Midbrain (tissue), 1 donor: ENCODE results near the gene RLBP1.

Experiments
- DNase-seq: peaks from one replicate; lab custom pipeline; 2025; lab: John Stamatoyannopoulos, UW

RLBP1 gene

DNA sequence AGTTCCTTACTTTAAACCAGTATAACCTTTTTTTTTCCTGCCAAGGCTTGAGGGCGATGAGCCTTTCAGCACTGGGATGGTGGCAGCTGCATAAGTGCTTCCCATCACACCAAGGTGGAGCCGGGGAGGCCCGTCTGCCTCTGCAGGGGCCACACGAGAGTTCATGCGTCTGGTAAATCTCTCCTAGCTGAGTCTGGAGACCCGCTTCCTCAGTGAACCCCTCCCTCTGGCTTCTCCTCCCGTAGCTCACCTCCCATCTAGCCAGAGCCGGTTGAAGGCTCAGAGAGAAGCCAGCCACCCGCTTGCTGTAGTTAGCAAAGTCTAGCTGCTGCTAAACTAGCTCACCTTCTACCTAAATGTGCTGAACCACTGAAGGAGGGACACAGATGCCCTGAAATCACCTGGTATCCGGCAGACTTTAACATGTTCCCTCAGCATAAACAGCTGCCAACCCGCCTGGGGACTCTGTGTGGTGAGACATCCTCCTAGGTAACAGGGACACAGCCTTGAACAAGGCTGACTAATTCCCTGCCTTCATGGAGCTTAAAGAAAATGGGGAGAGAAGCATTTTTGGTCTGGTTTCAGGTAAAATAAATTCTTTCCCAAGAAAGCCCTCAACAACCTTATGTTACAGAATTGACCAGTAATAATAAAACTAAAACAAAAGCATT, 42.9 kb downstream of the RLBP1 start:
- DNase-seq, result no peak

DNA sequence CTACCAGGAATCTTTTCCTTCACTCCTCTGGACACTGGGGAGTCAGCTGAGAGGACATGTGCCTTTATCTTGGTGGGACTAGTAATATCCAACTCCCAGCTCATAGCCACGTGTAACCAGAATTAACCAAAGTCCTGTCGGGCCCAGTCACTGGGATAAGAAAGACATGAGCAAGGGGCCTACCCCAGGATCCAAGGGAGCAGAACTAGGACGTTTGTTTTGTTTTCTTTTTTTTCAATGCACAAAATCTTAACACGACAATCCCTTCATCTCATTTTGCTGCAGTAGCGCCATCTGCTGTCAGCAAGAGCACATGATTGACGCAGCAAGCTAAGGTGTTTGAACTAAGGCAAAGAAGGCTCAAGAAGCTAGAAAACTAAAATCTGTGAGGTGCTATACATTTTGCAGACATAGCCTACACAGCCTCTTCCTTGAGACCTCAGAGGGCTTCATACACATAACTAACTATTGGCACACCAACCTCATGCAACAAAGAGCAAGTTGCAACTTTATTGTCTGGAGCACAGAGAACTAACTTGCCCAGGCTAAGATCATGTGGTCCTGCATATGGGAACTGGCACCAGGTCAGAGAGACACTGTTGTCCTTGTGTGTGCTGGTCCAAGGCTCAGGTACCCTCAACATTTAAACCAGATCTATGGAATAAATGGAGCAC, 43.6 kb downstream of the RLBP1 start:
- DNase-seq, result peak; percentile 75

DNA sequence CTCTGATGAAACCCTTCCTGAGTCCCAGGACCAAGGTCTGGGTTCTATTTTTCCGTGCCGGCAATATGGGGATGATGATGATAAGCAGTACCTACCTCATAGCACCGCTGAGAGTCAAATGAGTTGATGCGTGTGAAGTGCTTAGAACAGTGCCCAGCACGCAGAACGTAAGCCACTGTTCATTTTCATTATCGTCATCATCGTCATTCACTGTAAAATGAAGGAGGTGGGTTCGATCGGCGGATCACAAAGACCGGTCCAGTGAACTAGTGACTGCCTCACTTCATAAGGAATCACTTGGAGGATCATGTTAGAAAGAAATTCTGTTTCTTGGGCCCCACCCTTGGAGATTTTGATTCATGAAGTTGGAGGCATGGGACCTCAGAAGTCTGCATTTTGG, 44.3 kb downstream of the RLBP1 start:
- no peak for DNase-seq

DNA sequence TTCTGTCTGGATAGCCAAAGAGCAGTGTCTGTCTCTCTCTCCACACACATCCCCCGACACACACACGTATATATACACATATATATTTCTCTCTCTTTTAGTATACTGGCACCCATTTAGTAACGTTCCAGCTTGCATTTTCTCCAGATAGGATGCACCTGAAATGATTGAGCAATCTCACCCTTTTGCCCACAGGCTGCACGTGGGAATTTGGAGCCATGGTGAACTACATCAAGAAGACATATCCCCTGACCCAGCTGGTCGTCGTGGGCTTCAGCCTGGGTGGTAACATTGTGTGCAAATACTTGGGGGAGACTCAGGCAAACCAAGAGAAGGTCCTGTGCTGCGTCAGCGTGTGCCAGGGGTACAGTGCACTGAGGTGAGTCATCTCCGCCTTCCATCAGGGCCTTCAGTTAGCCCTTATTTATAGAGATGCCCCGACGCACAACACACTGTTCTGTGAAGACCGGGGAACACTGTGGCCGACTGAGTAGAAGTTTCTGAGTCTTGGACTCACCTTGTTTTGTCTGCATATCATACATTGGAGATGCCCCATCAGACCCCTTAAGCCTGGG, 45.7 kb downstream of the RLBP1 start:
- DNase-seq, result no peak

DNA sequence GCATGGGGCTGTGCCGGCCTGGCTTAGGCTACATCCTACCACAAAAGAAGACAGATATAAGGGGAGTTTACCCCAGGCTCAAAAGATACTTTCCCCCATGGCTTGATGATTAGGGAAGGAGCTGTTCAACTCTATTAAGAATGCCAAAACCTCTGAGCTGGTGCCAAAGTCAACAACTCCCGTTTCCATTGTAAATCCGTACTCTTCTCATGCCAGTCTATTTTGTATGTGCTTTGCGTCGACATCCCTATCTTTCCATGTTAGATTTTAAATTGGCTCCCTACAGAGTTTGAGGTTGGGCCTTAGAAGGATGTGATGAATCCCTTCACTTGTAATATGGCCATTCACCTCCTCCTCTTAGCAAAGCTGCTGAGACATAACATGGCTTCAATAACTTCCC, 46.9 kb downstream of the RLBP1 start:
- no peak for DNase-seq

DNA sequence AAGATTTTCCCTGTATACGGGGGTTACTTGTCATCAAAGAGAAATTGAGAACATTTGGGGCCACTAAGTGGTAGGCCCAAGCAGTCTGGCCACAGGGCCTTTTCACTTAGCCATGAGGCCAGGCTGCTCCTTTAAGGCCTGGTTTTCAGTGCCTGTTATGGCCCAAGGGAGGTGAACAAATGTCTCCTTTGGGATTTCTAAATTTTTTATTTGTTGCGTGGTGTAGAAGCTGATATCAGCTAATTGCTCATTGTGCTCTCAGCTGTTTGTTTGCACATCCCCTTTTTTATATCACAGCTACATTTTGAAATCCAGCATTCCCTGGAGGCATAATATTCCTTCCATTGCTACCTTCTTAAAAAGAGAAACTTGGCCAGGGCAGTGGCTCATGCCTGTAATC, 48.5 kb downstream of the RLBP1 start:
- no peak for DNase-seq

DNA sequence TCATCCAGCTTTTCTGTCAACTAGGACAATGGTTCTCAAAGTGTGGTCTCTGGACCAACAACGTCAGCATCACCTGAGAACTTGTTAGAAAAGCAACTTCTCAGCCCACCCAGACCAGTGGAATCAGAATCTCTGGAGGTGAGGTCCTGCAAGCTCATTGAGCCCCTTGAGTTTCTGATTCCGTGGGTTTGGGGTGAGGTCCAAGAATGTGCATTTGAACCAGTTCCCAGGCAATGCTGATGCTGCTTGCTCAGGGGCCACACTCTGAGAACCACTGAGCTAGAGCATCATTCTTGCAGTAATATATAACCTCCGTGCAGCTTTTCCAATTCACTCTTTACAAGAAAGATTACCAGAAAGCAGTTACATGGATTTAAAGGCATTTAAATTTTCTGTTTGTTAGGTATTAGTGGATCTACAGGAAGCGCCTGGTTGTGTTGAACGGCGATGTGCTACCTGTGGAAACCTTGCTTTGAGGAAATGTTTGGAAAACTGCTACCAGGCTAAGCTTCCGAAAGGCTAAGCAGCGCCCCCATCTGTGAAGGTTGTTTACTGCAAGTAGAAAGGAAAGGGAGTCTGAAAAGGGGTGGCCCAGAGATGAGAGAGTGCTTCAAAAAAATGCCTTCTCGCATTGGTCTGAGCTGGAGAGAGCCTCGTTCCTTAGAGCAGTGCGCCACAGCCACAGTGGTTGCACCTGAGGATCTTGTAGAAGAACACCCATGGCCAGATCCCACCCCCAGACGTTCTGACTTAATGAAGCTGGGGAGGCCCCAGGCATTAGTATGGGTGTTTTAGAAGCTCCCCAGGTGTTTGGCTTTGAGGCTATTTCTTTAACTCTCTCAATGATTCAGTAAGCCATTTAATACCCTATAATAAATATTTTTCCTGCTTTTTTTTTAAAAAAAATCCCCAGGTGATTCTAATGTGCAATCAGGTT, 50.0 kb downstream of the RLBP1 start:
- peak; percentile 34 for DNase-seq

DNA sequence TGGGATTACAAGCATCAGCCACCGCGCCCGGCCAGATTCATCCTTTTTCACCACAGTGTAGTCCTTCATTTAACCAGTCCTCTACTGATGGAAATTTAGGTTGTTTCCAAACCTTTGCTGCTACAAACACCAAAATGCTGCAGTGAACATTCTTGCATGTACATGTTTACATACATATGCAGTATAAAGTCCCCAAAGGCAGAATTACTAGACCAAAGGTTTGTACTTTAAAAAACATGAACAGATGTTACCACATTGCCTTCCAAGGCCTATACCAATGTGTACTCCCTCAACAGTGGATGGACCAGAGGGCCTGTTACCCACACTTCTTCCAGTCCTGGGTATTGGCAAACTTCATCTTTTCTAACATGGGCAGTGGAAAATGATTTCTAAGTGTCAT, 51.0 kb downstream of the RLBP1 start:
- no peak for DNase-seq

DNA sequence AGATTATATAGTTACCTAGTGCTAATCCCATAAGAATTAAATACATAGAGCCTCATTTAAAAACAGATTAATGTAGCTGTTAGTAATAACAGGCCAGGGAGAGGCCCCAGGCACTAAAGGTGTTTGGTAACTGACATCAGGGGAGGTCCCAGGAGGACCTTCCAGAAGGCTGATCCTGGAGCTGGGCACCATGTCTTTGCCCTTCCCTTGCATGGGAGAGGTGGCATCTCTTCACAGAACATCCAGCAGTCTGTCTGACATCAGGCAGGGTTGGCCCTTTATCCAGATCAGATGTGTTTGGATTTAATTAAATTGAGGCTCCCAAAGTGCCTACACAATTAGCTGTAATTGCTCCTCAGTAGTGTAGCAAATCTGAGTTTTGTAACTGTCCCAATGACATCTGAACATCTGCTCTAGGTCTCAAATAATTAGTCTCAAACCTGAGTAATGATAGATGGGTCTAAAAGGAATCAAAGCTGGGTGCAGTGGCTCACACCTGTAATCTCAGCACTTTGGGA, 53.0 kb downstream of the RLBP1 start:
- no peak for DNase-seq

DNA sequence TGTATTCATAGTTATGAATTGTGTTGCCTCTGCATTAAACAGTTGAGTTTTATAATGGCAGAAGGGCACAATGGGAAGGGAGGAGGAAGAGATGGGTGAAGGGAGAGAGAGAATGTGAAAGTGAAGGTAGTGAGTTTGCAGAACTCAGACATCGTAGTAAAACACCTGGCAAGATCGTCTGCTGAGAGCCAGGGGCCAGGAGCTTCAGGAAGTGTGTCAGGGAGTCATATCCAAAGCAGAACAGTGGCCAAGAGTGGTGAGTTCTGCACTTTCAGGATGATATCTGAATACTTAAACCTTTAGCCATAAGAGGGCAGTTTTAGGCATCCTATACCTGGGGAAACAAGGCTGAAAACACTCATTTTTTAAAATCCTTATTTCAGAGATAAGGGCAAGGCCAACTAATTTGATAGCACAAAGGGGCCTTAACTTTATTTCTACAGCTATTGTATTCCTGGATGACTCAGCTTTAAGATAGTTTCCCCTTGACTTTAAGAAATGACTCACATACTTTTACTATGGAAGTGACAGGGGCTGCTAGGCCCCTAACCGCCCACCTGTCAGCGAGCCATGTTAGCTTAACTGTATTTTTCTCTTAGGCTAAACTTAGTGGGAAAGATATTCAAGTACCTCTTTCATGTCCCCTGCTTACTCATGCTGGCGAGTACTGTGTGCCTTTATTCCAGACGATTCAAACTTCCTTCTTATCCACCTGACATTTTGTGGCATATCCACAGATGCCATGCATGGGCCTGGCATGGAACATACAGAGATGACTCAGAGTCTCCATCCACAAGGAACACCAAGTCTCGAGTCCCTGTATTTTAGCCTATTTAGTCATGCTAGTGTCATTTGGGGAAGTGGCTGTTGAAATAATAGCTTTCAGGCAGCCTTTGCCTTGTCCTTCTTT, 53.9 kb downstream of the RLBP1 start:
- no peak for DNase-seq

DNA sequence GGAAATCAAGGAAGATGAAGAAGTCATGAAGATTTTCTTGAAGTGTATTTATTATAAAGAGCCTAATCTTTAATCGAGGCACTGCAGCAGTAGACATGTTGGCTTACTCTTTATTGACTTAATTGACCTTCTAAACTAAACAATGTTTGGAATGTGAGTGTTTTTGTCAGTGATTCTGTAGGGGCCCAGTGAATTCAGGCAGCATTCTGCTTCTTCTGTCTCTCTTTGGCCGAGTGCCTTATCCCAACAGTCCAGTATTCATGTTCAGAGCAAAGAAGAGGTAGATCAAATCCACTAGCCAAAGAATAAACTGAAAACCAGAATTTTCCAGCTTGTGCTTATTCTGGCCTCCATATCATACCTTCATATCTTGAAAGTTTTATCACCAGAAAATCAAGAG, 55.7 kb downstream of the RLBP1 start:
- no peak for DNase-seq

DNA sequence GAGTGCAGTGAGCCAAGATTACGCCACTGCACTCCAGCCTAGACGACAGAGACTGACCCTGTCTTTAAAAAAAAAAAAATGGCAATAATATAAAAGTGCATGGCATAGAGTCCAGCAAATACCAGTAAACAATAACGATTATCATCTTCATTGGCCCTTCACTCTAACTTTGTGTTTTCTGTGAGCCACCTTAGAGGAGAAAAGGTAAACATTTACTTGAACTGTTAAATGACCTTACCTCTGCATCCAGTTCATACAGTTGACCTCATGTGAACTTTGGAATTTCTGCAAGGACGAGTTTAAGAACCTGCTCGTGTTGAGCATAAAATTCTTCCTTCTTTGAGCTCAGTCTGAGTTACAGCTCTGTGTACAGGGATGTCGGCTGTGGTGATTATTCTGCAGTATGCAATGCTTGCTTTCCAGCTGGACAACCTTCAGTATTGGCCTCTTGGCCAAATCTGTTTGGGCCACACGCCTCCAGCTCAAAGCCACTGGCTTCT, 56.6 kb downstream of the RLBP1 start:
- no peak for DNase-seq

DNA sequence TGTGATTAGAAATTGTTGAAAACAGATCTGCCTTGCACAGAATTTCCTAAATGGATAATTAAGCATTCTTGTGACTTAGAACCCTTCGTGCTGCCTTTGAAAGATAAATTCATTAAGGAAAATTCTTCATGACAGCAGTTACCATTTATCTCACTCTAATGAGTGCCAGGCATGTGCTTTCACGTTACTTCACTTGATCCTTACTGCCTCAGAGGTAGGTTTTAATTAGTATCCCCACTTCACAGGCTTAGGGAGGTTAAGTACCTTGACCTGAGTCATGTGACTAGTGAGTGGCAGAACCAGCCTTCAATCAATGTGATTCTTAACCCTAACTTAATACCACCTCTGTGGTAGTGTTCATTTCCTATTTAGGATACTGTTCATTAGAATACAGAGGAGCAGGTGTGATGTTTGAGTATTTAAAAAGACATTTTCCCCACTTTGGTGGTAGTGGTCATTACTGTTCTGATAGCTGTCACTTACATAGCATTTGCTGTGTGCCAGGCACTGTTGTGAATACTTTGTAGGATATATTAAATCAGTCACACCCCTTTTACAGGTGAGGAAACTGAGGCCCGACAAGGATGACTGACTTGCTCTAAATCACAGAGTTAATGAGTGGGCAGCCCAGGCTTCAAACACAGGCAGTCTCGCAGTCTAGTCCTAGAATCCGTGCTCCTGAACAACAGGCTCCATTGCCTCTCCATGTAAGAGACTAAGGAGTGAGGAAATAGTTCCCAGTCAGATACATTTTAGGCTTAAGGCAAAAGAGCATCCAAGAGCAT, 57.9 kb downstream of the RLBP1 start:
- no peak for DNase-seq

DNA sequence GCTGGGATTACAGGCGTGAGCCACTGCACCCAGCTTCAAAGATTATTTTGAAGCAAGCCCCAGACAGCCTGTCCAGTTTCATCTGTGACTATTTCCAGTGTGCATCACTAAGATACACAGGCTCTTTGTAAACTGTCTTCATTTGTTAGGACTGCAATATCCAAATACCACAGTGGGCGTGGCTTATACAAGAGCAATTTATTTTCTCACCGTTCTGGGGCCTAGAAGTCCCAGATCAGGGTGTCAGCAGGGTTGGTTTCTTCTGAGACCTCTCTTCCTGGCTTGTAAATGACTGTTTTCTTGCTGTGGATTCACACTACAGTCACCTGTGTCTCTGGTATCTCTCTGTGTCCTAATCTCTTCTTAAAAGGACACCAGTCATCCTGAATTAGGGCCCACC, 59.7 kb downstream of the RLBP1 start:
- DNase-seq, result no peak
